Esophagus (tissue), 2 donors: ENCODE measurements around the gene LY9. TPM values are rescaled to one million over a fixed set of nuclear protein-coding genes. Genes with fewer than 3 reads are reported as not detected.
"Not testable (repeated sequence)": the region's sequence is repeated elsewhere in the genome, so short reads cannot be mapped to it uniquely, and the experiment has no call there.

Experiments
- H3K27ac ChIP-seq, 2 donors: one replicate each; pipeline ENCODE4 v1.5.1; 2013; ENCODE audit warnings: low read depth in 2 of 2, mild to moderate bottlenecking in 2 of 2, inconsistent platforms in 1 of 2, low read length in 1 of 2, moderate library complexity in 1 of 2
- H3K27me3 ChIP-seq, 2 donors: one replicate each; pipeline ENCODE4 v1.6.1; 2013; ENCODE audit warnings: low read length in 2 of 2, control low read depth in 1 of 2, mild to moderate bottlenecking in 1 of 2; ENCODE audit not compliant: insufficient read depth in 2 of 2, control insufficient read depth in 1 of 2
- H3K36me3 ChIP-seq, 2 donors: one replicate each; pipeline ENCODE4 v1.6.1; 2013; ENCODE audit warnings: low read length in 1 of 2; ENCODE audit not compliant: control insufficient read depth in 2 of 2, insufficient read depth in 2 of 2
- H3K4me1 ChIP-seq, 2 donors: one replicate each; pipeline ENCODE4 v1.6.1; 2013; ENCODE audit warnings: low read length in 1 of 2; ENCODE audit not compliant: control insufficient read depth in 2 of 2, insufficient read depth in 2 of 2
- H3K4me3 ChIP-seq, 2 donors: one replicate each; pipeline ENCODE4 v1.5.1; 2013; ENCODE audit warnings: low read length in 2 of 2, mild to moderate bottlenecking in 2 of 2, low read depth in 1 of 2, moderate library complexity in 1 of 2
- H3K9me3 ChIP-seq, 2 donors: one replicate each; pipeline ENCODE4 v1.6.1; 2013; ENCODE audit warnings: mild to moderate bottlenecking in 2 of 2, low read depth in 1 of 2, low read length in 1 of 2, moderate library complexity in 1 of 2; ENCODE audit not compliant: control insufficient read depth in 2 of 2, insufficient read depth in 1 of 2
- WGBS, 2 donors: extraction: QIAGEN DNeasy Blood & Tissue Kit; methylation state at CpG; one replicate each; pipeline ENCODE4 v1.1.7; 2013; 5-methylcytosine and 5-hydroxymethylcytosine counted together
- polyA plus RNA-seq, 2 donors: library from polyadenylated mRNA; stranded (reverse); fragments of 200-250 nt; gene quantifications; one replicate each; pipeline ENCODE4 v1.2.3, GENCODE V29; 2013
- donor health status: healthy with polysubstance abuse.
- donor health status: Bipolar disorder and iron deficiency.

The LY9 gene
- polyA plus RNA-seq, 2 donors = 0.54 to 0.73 TPM

DNA sequence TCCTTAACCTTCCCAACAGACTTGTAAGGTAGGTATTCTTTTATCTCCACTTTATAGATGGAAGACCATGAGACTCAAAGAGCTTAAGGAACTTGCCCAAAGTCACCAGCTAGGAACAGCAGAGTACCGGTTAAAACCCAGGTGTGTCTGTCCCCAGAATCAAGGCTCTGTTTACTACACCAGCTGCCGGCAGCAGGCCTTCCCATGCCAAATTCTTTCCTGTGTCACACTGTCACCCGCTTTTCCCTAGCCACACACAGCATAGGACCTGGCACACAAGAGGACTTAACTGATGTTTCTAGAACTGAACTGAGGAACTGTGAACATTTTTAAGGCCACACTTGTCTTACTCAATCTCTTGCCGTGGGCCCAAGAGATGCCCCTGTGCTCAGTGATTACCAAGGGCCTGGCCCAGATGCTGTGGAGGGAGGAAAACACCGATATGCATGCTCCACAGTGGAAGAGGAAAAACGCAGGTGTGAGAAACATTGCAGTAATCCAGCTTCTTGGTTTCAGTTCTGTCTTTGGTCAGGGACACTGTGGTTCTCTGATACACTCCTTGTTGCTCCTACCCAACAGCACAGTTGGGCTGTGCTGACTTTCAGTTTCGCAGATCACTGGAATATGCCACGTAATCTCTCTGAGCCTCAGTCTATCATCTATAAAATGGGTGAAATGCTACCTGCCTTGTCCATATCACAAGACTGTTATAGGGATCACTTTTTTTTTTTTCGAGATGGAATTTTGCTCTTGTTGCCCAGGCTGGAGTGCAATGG, 13.9 kb upstream of the LY9 start:
- Histone ChIP-seq H3K27me3 (no peaks in the 10 kb centered on the region), H3K4me1 (peaks cover 0 to 12% of the 10 kb centered on the region in 2 donors), H3K36me3 (no peaks in the 10 kb centered on the region), H3K4me3 (no peak overlapping the region), H3K27ac (peak overlapping the region; percentile 81 to 93), H3K9me3 (no peaks in the 10 kb centered on the region)
- WGBS, 2 donors = 52 to 68% methylated on average over 9 of the region's 9 CpGs

DNA sequence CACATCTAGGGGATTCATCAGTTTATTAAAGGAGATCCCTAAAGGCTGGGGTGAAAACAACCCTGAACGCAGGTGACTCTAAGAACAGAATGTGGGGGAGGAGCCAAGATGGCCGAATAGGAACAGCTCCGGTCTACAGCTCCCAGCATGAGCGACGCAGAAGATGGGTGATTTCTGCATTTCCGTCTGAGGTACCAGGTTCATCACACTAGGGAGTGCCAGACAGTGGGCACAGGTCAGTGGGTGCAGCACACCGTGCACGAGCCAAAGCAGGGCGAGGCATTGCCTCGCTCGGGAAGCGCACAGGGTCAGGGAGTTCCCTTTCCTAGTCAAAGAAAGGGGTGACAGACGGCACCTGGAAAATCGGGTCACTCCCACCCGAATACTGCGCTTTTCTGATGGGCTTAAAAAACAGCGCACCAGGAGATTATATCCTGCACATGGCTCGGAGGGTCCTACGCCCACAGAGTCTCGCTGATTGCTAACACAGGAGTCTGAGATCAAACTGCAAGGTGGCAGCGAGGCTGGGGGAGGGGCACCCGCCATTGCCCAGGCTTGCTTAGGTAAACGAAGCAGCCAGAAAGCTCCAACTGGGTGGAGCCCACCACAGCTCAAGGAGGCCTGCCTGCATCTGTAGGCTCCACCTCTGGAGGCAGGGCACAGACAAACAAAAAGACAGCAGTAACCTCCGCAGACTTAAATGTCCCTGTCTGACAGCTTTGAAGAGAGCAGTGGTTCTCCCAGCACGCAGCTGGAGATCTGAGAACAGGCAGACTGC, 12.8 kb upstream of the LY9 start:
- WGBS, 2 donors = 84 to 85% methylated on average over 18 to 23 of the region's 25 CpGs
- peaks cover 0 to 12% of the 10 kb centered on the region in 2 donors for H3K4me1 ChIP-seq

DNA sequence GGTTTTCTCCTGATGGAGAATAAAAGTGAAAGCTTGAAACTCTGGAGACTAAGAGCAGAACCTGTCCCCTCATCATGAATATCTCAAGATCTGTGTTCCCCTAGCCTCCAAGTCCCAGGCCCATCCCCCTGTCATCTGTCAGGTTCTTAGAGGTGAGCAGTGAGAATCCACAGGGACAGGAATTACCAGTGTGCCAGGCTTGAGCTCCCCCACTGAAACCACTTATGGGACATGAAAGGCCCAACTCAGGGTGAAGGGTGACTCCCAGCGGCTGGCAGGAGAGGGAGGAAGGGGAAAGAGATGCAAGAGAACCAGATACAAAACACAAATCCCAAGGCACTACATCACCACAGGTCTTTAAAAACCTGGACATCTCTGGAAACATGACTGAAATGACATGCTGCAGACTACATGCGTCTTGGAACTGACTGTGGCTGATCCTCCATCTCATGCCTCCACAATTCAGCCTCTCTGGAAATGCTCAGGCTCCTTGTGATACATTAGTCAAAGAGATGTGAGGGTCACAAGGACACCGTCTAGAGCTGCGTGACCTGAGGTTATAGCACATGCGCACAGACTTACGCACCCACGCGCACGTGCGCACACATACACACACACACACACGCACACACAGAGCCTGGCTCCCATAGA, 6.8 kb upstream of the LY9 start:
- WGBS, 2 donors = 97% methylated on average over 11 of the region's 11 CpGs
- Histone ChIP-seq H3K27me3 (no peaks in the 10 kb centered on the region), H3K9me3 (peaks cover 2 to 3% of the 10 kb centered on the region in 2 donors), H3K36me3 (no peaks in the 10 kb centered on the region), H3K4me3 (no peak overlapping the region), H3K4me1 (no peaks in the 10 kb centered on the region), H3K27ac (no peak overlapping the region)

More for the DNA sequence above, 12.8 kb upstream of the LY9 start:
- H3K9me3 ChIP-seq, H3K27me3 ChIP-seq, H3K4me3 ChIP-seq, H3K36me3 ChIP-seq: not testable (repeated sequence)
- peak overlapping the region in 1 of 2 donors; percentile 34 for H3K27ac ChIP-seq

DNA sequence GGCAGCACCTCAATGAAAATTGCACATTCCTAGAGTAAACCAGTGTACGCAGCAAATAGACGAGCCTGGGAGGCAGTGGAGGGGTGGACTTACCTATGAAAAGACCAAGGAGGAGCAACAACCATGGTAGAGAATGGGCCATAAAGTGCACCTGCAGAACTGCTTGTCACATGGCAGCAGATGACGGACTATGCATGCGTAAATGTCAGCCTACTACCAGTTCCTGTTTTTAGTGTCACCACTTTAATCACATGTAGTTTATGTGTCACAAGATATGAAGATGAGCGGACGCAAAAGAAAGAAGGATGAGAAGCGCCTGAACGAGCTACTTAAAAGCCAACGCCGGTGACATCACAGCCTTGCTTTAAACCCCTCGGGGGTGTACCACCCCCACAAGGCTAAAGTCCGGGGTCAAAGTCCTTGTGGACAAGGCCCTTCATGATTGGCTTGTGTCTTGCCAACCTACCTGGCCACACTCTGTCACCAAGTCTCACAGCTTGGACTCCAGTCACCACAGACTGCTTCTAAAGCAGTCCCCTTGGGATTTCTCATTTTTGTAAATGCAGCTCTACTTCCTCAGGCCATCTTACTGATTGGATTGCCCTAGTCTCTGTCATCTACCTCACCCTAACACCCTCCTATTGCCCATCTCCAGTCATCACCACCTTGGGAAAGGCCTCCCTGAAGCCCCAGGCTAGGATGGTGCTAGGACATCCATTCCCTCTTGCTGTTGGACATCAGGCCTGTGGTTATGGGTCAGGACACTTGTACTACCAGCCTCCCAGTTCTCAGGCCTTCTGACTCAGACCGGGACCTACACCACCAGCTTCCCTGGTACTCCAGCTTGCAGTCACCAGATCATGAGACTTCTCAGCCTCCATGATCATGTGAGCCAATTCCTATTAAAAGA, 6.0 kb upstream of the LY9 start:
- peaks cover 2 to 3% of the 10 kb centered on the region in 2 donors for H3K9me3 ChIP-seq
- H3K4me1 ChIP-seq = no peaks in the 10 kb centered on the region
- no peak overlapping the region for H3K27ac ChIP-seq
- H3K36me3 ChIP-seq = no peaks in the 10 kb centered on the region
- 83 to 90% methylated on average over 13 of the region's 13 CpGs for WGBS, 2 donors
- H3K4me3 ChIP-seq = no peak overlapping the region
- no peaks in the 10 kb centered on the region for H3K27me3 ChIP-seq

DNA sequence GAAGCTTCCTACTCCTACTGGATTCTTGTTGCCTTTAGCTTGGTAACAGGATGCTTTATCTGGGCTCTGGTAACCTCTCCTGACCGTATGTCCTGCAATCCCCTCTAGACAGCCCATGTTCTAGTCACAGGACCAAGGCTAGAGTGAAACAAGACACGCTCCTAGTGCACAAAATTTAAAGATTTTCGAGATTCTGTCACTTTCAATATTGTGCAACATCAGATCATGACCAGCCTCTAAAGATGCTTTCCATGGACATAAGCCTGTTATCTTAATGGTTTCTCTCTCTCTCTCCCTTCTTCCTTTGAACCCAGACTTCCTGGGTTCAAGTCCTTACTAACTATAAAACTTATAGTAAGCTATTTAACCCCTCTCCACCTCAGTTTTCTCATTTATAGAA, 1.6 kb upstream of the LY9 start:
- Histone ChIP-seq H3K4me1 (no peaks in the 10 kb centered on the region), H3K27ac (no peak overlapping the region), H3K9me3 (peaks cover 2 to 3% of the 10 kb centered on the region in 2 donors), H3K36me3 (no peaks in the 10 kb centered on the region), H3K4me3 (no peak overlapping the region), H3K27me3 (no peaks in the 10 kb centered on the region)
- WGBS, 2 donors = 49% methylated on average over 3 of the region's 3 CpGs

DNA sequence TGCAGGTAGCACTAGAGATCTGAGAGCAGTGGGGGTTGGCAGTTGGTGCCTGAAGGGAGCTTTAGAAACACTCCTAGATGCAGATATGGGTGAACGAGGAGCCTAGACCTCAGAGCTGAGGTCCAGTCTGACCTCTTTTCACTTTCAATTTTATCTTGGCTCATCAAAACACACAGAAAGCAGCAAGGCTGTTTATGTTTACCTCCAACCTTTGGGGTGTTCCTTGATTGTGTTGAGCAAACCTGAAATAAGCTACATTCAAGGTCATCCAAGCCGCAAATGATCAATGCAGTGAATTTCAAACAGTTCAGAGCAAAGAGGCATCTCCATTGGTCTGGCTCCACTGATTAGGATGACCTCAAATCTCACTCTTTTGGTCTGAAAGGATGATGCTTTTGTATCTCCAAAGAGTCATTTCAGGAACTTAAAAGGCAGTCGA, 1.3 kb downstream of the LY9 start:
- 65 to 85% methylated on average over 3 of the region's 3 CpGs for WGBS, 2 donors
- Histone ChIP-seq H3K36me3 (no peaks in the 10 kb centered on the region), H3K9me3 (no peaks in the 10 kb centered on the region), H3K27me3 (no peaks in the 10 kb centered on the region), H3K27ac (no peak overlapping the region), H3K4me1 (no peaks in the 10 kb centered on the region), H3K4me3 (peak overlapping the region in 1 of 2 donors; percentile 0)

DNA sequence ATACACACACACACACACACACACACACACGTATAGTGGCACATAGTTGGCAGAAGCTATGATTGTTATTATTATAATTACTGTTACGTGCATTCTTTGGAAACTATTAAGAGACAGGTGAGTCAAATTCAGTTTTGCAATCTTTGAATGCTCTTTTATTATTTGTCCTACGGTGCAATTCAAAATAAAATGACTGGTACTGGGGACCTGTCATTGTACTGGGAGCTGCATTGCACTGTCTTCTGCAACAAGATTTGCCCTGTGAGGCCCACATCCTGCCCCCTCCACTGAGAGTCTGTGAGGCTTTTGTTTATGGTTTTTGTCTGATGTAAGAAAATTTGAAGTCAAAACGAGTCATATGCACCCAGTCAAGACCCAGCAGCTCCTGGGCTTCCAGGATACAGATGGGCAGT, 1.9 kb downstream of the LY9 start:
- Histone ChIP-seq H3K4me1 (no peaks in the 10 kb centered on the region), H3K4me3 (no peak overlapping the region), H3K27ac (no peak overlapping the region), H3K36me3 (no peaks in the 10 kb centered on the region), H3K9me3 (no peaks in the 10 kb centered on the region), H3K27me3 (no peaks in the 10 kb centered on the region)
- WGBS, 2 donors = 21 to 25% methylated on average over 4 of the region's 4 CpGs

DNA sequence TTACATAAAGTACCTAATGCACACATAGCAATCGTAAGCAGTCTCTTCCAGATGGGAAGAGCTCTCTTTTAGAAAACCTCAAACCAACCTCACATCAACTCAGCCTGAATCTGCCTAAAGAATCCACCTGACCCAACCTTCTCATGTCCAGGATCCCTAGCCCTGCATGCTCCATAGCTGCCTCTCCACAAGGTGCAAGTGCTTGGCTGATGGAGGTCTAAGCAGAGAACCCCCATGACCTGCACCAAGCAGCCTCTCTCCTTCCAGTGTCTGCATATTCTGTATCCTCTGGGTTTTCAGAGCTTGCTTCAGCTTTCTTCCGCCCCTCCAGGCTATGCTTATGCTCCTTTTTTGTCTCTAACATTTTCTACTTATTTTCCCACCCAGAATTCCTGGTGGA, 2.5 kb downstream of the LY9 start:
- WGBS, 2 donors = 84 to 85% methylated on average over 2 of the region's 2 CpGs
- H3K9me3 ChIP-seq = no peaks in the 10 kb centered on the region
- H3K27me3 ChIP-seq = no peaks in the 10 kb centered on the region
- no peak overlapping the region for H3K27ac ChIP-seq
- no peaks in the 10 kb centered on the region for H3K4me1 ChIP-seq
- H3K4me3 ChIP-seq = no peak overlapping the region
- no peaks in the 10 kb centered on the region for H3K36me3 ChIP-seq

DNA sequence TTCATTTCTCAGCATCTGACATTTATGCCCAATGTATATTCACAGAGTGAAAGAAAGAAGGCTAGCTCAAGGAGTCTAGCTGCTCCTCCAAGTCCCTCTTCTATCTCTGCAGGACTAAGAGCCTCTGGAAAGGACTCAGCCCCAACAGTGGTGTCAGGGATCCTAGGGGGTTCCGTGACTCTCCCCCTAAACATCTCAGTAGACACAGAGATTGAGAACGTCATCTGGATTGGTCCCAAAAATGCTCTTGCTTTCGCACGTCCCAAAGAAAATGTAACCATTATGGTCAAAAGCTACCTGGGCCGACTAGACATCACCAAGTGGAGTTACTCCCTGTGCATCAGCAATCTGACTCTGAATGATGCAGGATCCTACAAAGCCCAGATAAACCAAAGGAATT, 3.7 kb downstream of the LY9 start:
- H3K4me1 ChIP-seq = no peaks in the 10 kb centered on the region
- no peak overlapping the region for H3K27ac ChIP-seq
- H3K27me3 ChIP-seq = no peaks in the 10 kb centered on the region
- WGBS, 2 donors = 84 to 92% methylated on average over 5 of the region's 5 CpGs
- no peak overlapping the region for H3K4me3 ChIP-seq
- H3K9me3 ChIP-seq = no peaks in the 10 kb centered on the region
- no peaks in the 10 kb centered on the region for H3K36me3 ChIP-seq
